NCI-H1694 treated with DMSO at 0.1 percent for 48 hours (cell line): ENCODE measurements around the gene LSM10.
A peak's percentile ranks its signal among the peaks of the same experiment; 100 is the strongest.

Experiments used
- DNase-seq: peaks from one replicate; lab custom pipeline; 2025; lab: John Stamatoyannopoulos, UW

Gene LSM10

GRCh38 chr1:36383240-36383639 lies 14.5 kb downstream of the LSM10 start:
- no peak for DNase-seq

DNA sequence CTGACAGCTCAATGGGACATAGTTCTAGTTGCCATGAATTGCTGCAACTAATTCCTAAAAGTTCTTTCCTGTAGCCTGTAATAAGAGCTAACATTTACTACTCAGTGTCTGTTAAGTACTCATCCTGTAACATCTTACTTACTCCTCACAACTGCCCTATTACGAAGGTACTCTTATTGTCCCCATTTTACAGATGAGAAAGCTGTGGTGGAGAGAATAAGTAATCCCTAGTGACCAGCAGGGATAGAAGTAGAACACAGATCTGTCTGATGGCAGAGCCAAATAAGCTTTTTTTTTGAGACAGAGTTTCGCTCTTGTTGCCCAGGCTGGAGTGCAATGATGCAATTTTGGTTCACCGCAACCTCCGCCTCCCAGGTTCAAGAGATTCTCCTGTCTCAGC lies 15.0 kb downstream of the LSM10 start:
- no peak for DNase-seq

DNA sequence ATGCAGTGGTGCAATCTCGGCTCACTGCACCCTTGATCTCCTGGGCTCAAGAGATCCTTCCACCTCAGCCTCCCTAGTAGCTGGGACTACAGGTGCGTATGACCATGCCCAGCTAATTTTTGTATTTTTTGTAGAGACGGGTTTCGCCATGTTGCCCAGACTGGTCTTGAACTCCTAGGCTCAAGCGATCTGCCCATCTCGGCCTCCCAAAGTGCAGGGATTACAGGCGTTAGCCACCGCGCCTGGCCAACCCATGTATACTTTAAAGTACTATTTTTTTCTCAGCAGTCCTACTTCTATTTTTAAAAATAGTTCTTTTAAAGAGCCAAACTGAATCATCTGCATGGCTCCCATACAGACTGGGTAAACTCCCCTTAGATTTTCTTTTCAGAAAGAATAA lies 15.5 kb downstream of the LSM10 start:
- DNase-seq, result no peak

DNA sequence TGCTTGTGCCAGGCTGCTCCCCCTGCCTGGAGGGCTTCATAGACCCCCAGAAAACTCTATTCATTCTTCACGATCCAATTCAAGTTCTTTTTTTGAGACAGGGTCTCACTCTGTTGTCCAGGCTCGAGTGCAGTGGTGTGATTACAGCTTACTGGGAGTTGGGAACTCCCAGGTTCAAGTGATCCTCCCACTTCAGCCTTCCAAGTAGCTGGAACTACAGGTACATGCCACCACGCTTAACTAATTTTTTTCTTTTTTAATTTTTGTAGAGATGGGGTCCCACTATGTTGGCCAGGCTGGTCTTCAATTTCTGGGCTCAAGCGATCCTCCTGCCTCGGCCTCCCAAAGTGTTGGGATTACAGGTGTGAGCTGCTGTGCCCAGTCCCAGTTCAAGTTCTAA lies 16.3 kb downstream of the LSM10 start:
- DNase-seq, result no peak

- DNase-seq, result no peak
Measured at GRCh38 chr1:36380782-36381181, 16.9 kb downstream of the LSM10 start.

GRCh38 chr1:36380143-36380619 lies 17.5 kb downstream of the LSM10 start:
- DNase-seq, result no peak

- no peak for DNase-seq
Measured at GRCh38 chr1:36377791-36378492, 19.8 kb downstream of the LSM10 start.

GRCh38 chr1:36372617-36373016 lies 25.1 kb downstream of the LSM10 start:
- DNase-seq, result no peak

- peak; percentile 52 for DNase-seq
Measured at GRCh38 chr1:36369061-36369861, 28.4 kb downstream of the LSM10 start.

GRCh38 chr1:36367798-36368197 lies 29.9 kb downstream of the LSM10 start:
- DNase-seq, result no peak

DNA sequence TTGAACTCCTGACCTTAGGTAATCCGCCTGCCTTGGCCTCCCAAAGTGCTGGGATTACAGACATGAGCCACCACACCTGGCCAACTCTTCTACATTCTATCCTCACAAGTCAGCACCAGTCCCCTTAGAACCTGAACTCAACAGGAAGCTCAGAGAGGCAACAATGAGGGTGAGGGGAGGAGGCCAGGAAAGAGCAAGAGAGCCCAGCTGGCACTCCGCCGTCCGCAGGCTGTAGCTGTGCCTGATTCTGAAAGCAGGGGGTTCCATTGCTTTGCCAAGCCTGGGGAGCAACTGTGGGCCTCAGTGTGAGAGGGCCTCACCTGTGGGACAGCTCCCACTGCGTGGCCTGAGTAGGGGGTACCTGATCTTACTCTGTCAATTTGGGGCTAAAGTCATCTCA lies 30.6 kb downstream of the LSM10 start:
- no peak for DNase-seq

DNA sequence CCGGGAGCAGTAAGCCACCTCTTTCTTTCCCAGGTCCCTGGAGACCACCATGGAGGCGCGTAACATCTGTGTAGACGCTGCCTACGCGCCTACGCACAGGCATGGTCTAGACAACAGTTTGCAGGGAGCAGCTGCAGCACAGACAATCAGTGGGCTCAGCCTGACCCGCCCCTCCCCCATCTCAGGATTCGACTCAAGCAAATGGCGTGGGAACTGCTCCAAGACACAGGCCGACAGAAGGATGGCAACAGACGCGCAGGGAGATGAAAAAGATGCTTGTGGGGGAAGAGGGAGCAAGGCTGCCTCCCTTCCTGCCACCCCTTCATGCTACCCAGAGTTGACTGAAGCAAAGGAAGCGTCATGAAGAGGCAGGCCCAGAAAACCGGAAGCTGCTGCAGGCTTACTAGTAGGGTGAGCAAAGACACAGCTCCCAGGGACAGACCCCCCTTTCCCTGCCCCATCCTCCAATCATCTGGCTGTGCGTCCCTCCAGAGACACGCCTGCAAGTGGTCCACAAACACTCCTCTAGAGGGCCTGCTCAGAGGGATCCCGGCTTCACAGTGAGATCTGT lies 31.5 kb downstream of the LSM10 start:
- DNase-seq, result peak; percentile 95

DNA sequence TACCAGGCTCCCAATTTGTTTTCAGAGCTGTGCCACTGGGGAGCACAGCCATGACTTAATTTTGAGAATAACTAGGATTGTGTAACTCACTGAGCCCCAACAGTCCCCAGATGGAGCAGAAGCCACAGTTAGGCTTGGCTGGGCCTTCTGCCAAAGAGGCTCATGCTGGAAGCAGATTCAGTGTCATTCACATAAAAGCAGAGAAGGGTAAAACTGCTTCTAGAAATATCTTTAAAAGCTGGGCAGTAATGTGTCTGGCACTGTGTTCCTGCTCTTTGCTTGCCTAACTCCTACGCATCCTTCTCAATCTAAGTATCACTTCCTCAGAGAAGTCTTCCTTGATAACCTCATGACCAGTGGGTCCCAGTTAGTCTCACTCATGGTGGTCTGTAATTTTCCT lies 32.3 kb downstream of the LSM10 start:
- peak; percentile 79 for DNase-seq

DNA sequence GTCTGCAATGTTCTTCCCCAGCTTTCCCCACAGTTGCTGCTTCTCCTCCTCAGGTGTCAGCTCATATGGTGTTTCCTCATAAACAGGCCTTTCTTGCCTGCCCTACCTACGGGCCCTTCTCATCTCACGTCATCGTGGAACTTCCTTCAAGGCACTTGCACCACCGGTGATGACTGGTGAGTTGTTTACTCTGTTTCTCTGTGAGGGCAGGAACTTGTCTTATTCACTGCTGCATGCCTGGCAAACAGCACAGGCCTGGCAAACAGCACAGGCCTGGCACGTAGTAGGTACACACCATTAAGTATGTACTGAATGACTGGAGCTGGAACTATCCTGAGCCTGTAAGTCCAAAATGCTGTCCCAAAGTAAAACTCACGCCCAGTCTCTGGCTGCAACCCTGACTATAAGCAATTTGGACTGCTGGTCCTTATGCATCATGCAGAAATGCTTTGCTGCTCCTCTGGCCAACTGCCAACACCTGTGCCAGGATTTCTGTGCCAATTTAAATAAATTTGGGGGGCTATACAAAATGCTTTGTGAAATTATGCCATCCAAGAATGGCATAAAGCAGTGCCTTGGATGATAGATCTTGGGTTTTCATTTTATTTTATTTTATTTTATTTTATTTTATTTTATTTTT lies 37.7 kb downstream of the LSM10 start:
- no peak for DNase-seq

DNA sequence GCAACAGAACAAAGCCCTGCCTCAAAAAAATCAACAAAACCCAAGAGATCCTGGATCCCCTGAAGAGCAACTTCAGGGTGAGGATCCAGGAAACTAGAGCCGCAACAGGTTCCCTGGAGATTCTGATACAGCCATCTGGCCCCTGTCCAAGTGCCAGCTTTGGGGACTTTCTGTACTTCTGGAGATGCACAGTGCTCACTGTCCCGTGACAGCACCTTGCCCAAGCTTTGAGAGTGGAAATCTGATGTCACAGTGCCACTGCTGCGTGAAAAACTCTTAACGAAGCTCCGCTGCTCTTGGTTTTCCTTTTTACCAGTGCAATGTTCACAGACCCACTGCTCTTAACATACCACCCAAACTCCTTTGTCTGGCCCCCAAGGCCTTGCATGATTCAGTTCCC lies 38.3 kb downstream of the LSM10 start:
- no peak for DNase-seq

GRCh38 chr1:36358514-36359084 lies 39.1 kb downstream of the LSM10 start:
- DNase-seq, result no peak

DNA sequence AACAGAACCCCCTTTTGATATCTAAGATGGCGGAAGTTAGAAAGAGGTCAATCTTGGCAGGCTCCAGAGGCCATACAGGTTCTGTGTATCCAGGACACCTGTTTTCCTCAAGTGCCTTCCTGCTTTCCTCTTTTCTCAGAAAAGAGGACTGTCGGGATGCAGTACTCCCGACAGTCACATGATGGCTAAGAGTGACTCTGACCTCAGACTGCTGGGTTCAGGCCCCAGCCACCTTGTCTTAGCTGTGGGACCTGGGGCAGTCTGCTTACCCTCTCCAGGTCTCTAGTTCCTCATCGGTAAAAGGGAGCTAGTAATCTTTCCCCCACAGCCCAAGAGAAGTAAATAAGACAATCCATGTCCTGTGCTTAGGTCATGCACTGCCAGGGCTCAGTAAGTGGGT lies 41.9 kb downstream of the LSM10 start:
- DNase-seq, result no peak

- DNase-seq, result no peak
Measured at GRCh38 chr1:36354486-36354885, 43.2 kb downstream of the LSM10 start.

DNA sequence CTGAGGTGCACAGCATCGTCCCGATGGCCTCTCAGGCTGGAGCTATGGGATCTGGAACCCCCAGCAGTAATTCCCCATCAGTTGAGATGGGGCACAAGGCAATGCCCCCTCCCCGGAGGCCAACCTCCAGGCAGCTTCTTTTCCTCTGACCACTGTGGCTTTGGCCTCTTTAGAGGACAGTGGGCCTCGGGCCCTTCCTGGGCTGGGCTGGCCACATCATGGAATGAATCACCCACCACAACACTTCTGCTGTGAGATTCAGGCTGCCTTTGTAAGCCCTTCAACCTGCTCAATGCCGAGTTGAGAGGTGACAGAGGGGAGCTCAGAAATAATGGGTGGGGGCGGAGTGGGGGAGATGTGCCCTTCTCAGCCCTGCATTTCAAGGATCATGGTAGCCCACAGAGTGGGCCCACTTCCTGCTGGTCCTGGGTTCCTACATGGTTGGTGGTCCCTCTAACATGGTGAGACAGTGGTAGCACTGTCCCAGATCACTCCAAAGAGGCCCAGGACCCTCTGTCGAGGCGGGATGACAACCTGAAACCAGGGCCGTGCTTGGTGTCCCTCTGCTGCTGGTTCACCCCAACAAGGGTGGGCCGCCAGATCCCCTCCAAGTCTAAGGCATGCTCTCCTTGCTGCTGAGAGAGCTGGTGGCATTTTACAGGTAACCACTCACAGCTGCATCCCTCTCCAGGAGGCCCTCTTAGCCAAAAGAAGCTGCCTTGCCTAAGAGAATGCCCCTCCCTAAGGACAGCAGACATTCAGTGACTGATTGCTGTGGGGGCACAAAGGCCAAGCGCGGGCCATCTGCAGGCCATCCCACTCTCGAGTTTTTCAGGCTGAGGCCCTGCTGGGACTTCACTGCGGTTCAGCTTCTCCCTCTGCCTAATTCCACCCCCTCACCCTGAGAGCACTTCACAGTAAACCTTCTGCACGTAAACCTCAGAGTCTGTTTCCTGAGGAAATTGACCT lies 44.5 kb downstream of the LSM10 start:
- DNase-seq, result no peak

GRCh38 chr1:36352125-36352909 lies 45.4 kb downstream of the LSM10 start:
- no peak for DNase-seq
